GM12873 (cell line): ENCODE measurements around the gene ZNF445.

Experiments used
- CTCF ChIP-seq: IDR thresholded peaks from 2 replicates; pipeline ENCODE4 v1.5.1; 2012; ENCODE audit warnings: low read depth, mild to moderate bottlenecking, moderate library complexity, low read length, control low read depth; ENCODE audit not compliant: insufficient read depth; ENCODE audit errors: missing control alignments

ZNF445 gene

GRCh38 chr3:44416031-44417030 lies 61.1 kb downstream of the ZNF445 start:
- no peak for TF ChIP-seq CTCF

- TF ChIP-seq CTCF, result no peak
Observed at GRCh38 chr3:44415421-44415820, 62.0 kb downstream of the ZNF445 start.

GRCh38 chr3:44414517-44415090 lies 62.9 kb downstream of the ZNF445 start:
- TF ChIP-seq CTCF, result no peak

GRCh38 chr3:44412365-44412764 lies 65.1 kb downstream of the ZNF445 start:
- TF ChIP-seq CTCF, result no peak

- TF ChIP-seq CTCF, result no peak
Observed at GRCh38 chr3:44411031-44411645, 66.3 kb downstream of the ZNF445 start.

- no peak for TF ChIP-seq CTCF
Observed at GRCh38 chr3:44409640-44410410, 67.6 kb downstream of the ZNF445 start.
